RKO (cell line): ENCODE data around the gene SFTPA2.
"Not testable (repeated sequence)": the region's sequence is repeated elsewhere in the genome, so short reads cannot be mapped to it uniquely, and the experiment has no call there.

Source experiments
- DNase-seq: peaks from one replicate; pipeline ENCODE4 v3.0.0-alpha.2; 2016; ENCODE audit warnings: low spot score

The SFTPA2 gene

GRCh38 chr10:79560160-79560709 is at the start of gene SFTPA2:
SFTPA2 (minus strand) TSS chr10:79560407; CDS start chr10:79559483, 924 bp downstream.
- no peak for DNase-seq

- peak; percentile 3 for DNase-seq
Measured at GRCh38 chr10:79608505-79609375, 48.5 kb upstream of the SFTPA2 start.

GRCh38 chr10:79605308-79605707 is 45.1 kb upstream of the SFTPA2 start:
- no peak for DNase-seq

GRCh38 chr10:79604294-79604693 is 44.1 kb upstream of the SFTPA2 start:
- no peak for DNase-seq

GRCh38 chr10:79602953-79603352 is 42.7 kb upstream of the SFTPA2 start:
- DNase-seq = no peak

GRCh38 chr10:79601939-79602338 is 41.7 kb upstream of the SFTPA2 start:
- no peak for DNase-seq

GRCh38 chr10:79599644-79600043 is 39.4 kb upstream of the SFTPA2 start:
- not testable (repeated sequence) for DNase-seq

GRCh38 chr10:79595510-79595909 is 35.3 kb upstream of the SFTPA2 start:
- DNase-seq = no peak

- DNase-seq = not testable (repeated sequence)
Measured at GRCh38 chr10:79594565-79594964, 34.4 kb upstream of the SFTPA2 start.

GRCh38 chr10:79593377-79593776 is 33.2 kb upstream of the SFTPA2 start:
- DNase-seq = no peak

- DNase-seq = no peak
Measured at GRCh38 chr10:79588800-79589199, 28.6 kb upstream of the SFTPA2 start.

- DNase-seq = no peak
Measured at GRCh38 chr10:79586933-79587332, 26.7 kb upstream of the SFTPA2 start.

GRCh38 chr10:79585870-79586527 is 25.8 kb upstream of the SFTPA2 start:
- DNase-seq = no peak

GRCh38 chr10:79583488-79584024 is 23.3 kb upstream of the SFTPA2 start:
- DNase-seq = no peak

- not testable (repeated sequence) for DNase-seq
Measured at GRCh38 chr10:79582954-79583353, 22.7 kb upstream of the SFTPA2 start.

- DNase-seq = no peak
Measured at GRCh38 chr10:79582096-79582495, 21.9 kb upstream of the SFTPA2 start.

- no peak for DNase-seq
Measured at GRCh38 chr10:79581044-79581443, 20.8 kb upstream of the SFTPA2 start.

GRCh38 chr10:79579361-79579760 is 19.2 kb upstream of the SFTPA2 start:
- DNase-seq = no peak

GRCh38 chr10:79570624-79571023 is 10.4 kb upstream of the SFTPA2 start:
- DNase-seq = not testable (repeated sequence)

GRCh38 chr10:79563426-79563825 is 3.2 kb upstream of the SFTPA2 start:
- DNase-seq = no peak

- peak; percentile 59 for DNase-seq
Measured at GRCh38 chr10:79562135-79562756, 2.0 kb upstream of the SFTPA2 start.

- no peak for DNase-seq
Measured at GRCh38 chr10:79561257-79561656, 1.1 kb upstream of the SFTPA2 start.
